GM18861 (cell line): Measurements from ENCODE around the gene BRSK2.

Experiments
- ATAC-seq: cut with Tn5 transposase; IDR thresholded peaks from one replicate; pipeline ENCODE4 v1.9.1; 2021; ENCODE audit not compliant: unreplicated experiment

BRSK2 gene

GRCh38 chr11:1493650-1494244, 104.0 kb downstream of the BRSK2 start:
- no peak for ATAC-seq

GRCh38 chr11:1494650-1495049, 104.9 kb downstream of the BRSK2 start:
- no peak for ATAC-seq

- ATAC-seq: no peak
Observed at GRCh38 chr11:1496091-1496760, 106.5 kb downstream of the BRSK2 start.

DNA sequence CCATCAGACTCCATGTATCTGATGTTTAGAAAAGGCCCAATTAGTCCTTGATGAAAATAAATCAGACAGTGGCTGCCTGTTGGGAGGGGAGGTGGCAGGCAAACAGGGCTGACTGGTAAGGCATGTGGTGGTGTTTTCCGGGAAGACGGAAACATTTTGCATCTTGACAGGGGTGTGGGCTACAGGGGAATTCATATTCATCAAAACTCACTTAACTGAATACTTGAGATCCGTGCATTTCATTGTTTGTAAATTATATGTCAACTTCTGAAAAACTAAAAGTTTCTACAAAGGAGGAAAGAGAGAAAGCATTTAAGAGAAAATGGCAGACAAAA, 107.0 kb downstream of the BRSK2 start:
- ATAC-seq: no peak

- no peak for ATAC-seq
Observed at GRCh38 chr11:1497600-1497999, 107.9 kb downstream of the BRSK2 start.

- ATAC-seq: no peak
Observed at GRCh38 chr11:1498262-1498661, 108.5 kb downstream of the BRSK2 start.

GRCh38 chr11:1499261-1499890, 109.6 kb downstream of the BRSK2 start:
- no peak for ATAC-seq

DNA sequence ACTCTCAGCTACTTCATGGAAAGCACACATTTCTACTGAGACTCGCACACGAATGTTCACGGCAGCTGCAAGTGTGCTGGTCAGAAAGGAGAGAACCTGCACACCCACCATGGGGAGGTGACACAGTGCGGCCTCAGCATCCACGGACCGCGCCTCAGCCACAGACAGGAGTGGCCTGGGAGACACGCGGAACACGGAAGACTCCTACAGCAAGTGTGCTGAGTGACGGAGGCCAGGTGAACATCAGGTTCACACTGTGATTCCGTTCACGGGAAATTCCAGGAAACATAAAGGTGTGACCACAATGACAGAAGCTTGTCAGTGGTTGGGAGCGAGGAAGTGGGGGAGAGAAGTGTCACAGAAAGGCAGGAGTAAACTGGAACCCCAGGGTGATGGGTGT, 110.2 kb downstream of the BRSK2 start:
- ATAC-seq: no peak

- ATAC-seq: no peak
Observed at GRCh38 chr11:1500466-1501420, 111.0 kb downstream of the BRSK2 start.

DNA sequence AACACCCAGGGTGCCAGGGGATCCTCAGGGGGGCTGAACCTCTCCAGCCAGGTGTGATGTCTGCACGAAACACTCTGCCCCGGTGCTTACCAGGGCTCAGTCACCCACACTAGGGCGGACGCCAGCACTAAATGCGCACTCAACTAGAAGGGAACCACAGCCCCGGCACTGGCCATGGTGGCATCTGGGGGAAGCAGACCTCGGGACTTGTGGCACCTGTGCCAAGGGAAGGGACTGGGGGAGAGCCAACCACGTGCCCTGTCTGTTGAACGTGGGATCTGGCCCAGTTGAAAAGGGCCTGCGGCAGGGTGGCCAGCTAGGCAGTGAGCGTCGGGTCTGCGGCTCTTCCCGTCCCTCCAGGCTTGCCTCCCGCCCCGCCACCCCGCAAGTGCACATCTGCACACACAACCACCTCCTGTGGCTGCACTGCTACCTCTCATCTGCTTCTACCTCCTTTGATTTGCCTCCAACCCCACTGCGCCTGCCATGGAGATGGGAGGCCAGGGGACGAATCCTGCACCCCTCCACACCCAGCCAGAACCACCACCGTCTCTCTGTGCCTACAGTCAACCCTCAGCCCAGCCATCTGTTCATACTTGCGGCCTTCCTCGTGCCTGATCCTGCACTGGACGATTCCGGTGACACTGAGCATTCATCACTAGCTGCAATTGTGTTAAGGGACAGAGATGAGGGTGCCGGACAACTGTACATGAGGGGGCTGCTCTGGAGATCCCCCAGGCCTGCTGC, 111.9 kb downstream of the BRSK2 start:
- no peak for ATAC-seq

GRCh38 chr11:1502168-1502953, 112.6 kb downstream of the BRSK2 start:
- ATAC-seq: no peak

- no peak for ATAC-seq
Observed at GRCh38 chr11:1502954-1503707, 113.4 kb downstream of the BRSK2 start.

DNA sequence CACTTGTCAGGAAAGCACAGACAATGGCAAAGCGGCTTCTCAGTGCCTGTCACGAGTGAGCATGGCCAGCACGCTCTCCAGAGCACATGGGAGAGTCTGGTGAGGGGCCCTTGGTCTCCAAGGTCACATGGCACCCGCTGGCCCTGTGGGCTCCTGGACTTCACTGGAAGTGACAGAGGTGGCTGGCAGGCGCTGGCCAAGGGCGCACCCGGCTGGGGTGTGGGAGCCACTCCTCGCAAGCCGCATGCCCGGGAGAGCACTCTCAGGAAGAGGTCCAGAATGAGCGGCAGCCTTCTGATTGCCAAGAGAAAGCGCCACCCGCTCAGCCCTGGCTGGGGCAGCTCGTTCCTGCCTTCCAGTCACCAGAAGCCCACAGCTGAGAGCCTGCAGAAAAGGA, 114.0 kb downstream of the BRSK2 start:
- no peak for ATAC-seq

DNA sequence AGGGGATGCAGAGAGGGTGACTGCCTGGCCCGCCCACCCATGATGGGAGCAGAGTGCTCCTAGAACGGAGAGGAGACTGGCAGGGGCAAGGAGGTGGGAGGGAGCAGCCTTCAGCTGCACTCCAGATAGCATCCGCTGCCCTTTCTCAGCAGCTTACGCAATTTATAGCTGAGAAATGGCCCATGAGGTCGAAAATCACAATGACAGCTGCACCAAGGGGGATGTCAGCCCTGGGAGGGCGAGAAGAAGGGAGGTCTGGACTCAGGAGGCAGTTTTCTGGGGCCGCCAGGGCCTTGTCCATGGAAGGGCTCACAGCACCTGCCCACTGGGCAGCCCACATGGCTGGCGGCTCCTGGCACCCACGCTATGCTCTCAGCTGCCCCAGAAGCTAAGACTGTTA, 114.4 kb downstream of the BRSK2 start:
- ATAC-seq: no peak

DNA sequence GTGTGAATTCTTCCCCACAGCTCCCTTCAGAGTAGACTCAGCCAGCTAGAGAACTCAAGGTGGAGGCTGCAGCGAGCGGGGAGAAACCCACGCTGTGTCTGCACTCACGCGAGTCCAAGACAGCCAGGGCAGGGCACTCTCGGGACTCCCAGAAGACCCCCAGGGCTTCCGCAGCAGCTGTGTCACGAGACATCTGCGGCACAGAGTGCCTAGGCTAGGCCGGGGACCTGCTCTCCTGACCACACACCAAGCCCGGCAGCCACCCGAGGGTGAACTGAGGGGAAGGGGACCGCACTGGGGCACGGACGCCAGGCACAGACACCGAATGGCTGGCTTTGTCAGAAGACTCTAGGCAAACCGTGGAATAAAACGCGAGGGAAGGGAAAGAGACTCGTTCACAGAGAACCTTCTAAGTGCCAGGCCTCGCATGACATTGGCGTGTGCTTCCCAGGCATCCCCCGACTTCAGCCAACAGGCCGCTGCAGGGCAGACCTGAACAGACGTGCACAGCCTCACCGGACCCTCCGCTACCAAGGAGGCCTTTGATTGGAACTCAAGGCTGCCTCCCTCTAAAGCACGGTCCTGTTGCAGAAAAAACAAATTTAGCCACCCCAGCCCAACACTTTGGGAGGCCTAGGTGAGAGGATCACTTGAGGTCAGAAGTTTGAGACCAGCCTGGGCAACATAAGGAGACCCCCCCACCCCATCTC, 115.0 kb downstream of the BRSK2 start:
- no peak for ATAC-seq

GRCh38 chr11:1505480-1505879, 115.7 kb downstream of the BRSK2 start:
- no peak for ATAC-seq

- no peak for ATAC-seq
Observed at GRCh38 chr11:1506981-1507380, 117.2 kb downstream of the BRSK2 start.

DNA sequence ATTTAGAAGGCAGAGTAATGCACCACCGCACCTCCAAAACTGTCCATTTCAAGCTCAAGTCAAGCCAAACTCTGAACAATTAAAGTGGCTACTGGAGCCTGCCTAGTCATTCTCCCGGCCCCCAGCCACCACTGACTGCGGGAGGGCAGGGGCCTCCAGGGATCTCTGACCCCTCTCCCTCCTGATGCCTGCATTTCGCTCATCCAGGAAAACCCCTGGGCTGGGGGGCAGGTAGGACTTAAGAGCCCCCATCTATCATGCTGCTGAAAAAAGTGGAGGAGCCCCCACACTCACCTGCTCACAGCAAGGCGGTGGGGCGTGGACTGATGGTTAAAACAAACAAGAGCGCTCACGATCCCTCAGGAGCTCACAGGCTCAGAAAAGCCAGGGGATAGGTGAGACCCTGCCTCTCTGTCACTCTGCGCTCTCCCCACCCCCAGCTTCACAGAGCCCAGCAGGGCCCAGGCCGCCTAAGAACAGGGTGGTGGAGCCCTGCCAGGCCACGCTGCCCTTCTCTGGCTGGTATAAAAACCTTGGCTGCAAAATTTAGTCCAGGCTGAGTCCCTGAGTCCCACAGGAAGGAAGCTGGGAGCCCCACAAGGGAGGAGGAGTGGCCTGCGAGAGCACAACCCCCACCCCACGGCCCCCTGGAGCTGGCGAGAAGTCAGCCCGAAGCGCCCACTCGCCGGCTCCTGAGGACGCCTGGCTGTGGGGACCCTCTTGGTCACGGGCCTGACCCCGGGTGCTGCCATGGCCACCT, 117.8 kb downstream of the BRSK2 start:
- no peak for ATAC-seq
